A549 treated with RU486 at 1 μM for 4 hours (cell line): ENCODE data around the gene CALML5. TPM values are rescaled to one million over a fixed set of nuclear protein-coding genes. Genes with fewer than 3 reads are reported as not detected.

ENCODE experiments used
- total RNA-seq: library from RNA; stranded (reverse); fragments of 200-300 nt; extraction: Qiagen RNA extraction; gene quantifications from 5 replicates; pipeline ENCODE4 v1.2.3, GENCODE V29; 2022; ENCODE audit warnings: low read depth

Gene CALML5, protein sequence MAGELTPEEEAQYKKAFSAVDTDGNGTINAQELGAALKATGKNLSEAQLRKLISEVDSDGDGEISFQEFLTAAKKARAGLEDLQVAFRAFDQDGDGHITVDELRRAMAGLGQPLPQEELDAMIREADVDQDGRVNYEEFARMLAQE
- not detected in 5 replicates for total RNA-seq

GRCh38 chr10:5499493-5500140, at the start of gene CALML5:
TSS of gene CALML5 (minus strand) at chr10:5499570. CDS start at chr10:5499438, 132 bp downstream.

GRCh38 chr10:5524641-5525560, 25.5 kb upstream of the CALML5 start, which contains the start of gene CALML3:
TSS of gene CALML3 (plus strand) at chr10:5524961. CDS start at chr10:5525086, 125 bp downstream.

Other genes with a start within 250 kb of the CALML5 start
- gene UCN3, start 134.6 kb downstream of the CALML5 start, total RNA-seq: not detected in 5 replicates
- 0.13 to 0.48 TPM (median 0.29 TPM) in 5 replicates for gene TUBAL3, start 94.7 kb downstream of the CALML5 start, total RNA-seq
- gene NET1, start 87.0 kb downstream of the CALML5 start, total RNA-seq: 62.3 to 83.7 TPM (median 76.0 TPM) in 5 replicates
- not detected in 5 replicates for gene CALML3, start 25.4 kb upstream of the CALML5 start, total RNA-seq
- 18.3 to 26.5 TPM (median 21.9 TPM) in 5 replicates for gene ASB13, start 167.0 kb upstream of the CALML5 start, total RNA-seq
- gene TASOR2, start 185.3 kb upstream of the CALML5 start, total RNA-seq: 20.1 to 40.4 TPM (median 38.6 TPM) in 5 replicates